Stimulated activated CD4-positive, alpha-beta T cell treated with anti-CD3 and anti-CD28 coated beads, Interleukin-12 subunit alpha, Interleukin-12 subunit beta, amount 100 ng/mL, for 24 hours (primary cell): Measurements from ENCODE around the gene MYH15.

Experiments used
- DNase-seq, 2 experiments: peaks; one replicate each; pipeline ENCODE4 v3.0.0-alpha.2; 2020; ENCODE audit warnings: low read depth in 2 of 2

The MYH15 gene

DNA sequence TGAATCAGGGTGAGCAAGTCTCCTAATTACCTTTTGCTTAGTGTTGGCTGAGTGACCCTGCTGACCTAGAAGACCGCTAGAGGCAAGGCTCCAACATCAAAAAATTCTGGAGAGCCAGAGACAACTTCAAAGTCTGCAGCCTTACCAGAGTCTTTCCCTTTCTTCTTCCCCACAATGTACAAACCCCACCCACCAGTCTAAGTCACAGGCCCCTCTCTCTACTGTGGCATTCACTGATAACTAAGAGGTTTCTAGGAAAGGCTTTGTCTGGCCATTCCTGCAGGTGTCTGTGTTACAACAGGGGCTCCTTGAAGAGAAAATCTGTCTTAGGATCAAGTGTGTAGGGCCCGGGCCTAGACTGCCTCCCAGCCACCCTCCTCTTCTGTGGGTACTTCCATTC lies 525 bp downstream of the MYH15 start:
- DNase-seq = no peak

DNA sequence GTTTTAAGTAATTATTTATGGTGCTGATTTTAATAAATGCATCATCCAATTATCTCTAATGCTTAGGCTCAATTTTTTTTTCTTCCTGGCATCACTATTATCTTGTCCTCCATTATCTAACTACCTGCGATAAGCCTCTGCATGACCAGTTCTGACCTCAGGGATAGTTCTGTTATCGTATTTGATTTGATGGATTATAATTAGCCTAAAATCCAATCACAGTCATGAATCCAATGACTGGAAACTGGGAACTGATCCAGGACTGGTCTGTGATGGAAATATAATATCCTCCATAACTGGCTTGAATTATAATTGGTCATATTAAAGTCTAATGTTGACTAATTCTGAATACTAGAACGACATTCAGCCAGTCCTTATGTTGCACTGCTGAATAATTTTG lies 1.1 kb downstream of the MYH15 start:
- DNase-seq = no peak

DNA sequence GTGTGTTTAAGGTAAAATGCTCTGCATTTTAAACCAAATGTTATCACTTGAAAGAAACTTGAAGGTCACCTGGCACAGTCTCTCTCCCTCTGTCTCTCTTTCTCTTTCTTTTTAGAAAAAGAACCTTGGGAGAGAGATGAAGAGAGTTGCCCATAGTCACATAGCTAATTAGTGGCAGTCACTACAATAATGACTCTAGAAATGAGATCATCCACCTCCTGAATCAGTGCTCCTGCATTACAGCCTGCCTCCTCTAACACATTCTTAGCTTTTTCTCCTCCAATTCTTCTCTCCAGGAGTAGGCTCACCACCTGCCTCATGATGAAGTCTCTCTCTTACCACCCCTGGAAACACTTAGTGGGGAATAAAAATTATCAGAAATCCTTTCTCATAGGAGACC lies 2.5 kb downstream of the MYH15 start:
- DNase-seq = no peak

DNA sequence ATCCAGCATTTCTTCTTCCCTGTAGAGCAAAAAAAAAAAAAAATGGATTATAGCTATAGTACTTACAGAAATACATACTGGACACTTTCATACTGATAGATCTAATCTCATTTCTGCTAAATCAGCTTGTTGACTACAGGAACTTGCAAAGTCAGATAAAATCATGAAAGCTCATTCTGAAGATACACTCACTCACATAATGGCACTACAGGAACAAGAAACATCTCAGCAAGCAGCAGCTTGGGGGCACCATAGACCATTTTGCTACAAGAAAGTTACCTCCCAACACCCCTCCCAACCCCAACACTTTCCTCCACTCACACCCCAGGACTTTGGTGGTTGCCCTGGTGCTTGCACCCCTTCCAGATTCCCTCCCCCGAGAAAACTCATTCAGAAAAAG lies 4.6 kb downstream of the MYH15 start:
- no peak for DNase-seq

DNA sequence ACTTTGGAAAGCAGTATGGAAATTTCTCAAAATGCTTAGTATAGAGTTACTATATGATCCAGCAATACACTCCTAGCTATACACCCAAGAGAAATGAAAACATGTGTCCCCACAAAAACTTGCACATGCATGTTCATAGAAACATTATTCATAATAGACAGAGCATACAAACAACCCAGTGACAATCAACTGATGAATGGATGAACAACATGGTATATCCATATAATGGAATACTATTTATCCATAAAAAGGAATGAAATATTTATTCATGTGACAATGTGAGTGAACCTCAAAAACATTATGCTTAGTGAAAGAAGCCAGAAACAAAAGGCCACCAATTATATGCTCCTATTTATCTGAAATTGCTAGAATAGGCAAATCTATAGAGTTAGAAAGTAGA lies 6.7 kb downstream of the MYH15 start:
- DNase-seq = no peak

DNA sequence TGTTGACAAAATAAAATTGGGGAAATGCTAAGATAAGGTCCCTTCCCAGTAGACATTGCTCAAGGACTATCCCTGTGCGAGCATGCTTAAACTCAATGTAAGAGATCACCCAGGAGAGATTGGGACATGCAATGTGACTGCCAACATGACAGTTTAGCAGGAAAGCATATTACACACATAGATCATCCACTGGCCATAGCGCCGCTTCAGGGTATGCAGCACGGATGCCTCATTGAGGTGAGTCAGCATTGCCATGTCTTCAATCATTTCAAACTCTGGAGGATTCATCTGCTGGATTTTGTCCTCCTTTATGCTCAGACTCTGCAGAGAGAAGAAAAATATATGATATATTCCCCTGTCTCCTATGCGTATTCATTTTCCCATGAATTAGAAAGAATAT lies 8.9 kb downstream of the MYH15 start:
- no peak for DNase-seq

DNA sequence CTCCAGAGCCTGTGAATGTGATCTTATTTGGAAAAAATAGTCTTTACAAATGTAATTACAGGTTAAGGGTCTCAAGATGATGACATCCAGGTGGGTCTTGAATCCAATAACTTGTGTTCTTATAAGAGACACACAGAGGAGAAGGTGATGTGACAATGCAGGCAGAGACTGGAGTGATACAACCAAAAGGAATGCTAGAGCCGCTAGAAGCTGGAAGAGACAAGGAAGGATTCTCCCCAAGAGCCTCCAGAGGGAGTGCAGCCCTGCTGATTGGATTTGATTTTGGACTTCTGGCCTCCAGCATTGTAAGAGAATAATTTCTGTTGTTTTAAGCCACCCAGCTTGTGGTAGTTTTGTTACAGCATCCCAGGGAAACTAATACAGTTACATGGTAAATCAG lies 9.7 kb downstream of the MYH15 start:
- no peak for DNase-seq

DNA sequence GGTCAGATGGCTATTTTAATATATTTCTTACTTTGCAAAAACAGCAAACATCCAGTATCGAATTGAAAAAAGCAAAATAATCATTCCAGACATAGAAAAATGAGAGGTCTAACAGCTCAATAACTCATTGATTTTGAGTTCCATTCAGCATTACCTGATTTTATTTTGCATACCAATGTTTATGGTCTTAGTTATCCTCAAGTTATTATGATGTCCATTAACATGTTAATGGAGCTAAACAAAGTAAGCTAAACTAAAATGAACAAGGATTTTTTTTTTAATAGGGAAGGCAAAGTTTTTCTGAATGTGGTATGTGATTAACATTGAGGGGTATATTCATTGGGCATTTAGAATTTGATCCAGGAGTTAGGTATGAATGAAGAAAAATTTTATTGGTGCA lies 13.1 kb downstream of the MYH15 start:
- DNase-seq = no peak

DNA sequence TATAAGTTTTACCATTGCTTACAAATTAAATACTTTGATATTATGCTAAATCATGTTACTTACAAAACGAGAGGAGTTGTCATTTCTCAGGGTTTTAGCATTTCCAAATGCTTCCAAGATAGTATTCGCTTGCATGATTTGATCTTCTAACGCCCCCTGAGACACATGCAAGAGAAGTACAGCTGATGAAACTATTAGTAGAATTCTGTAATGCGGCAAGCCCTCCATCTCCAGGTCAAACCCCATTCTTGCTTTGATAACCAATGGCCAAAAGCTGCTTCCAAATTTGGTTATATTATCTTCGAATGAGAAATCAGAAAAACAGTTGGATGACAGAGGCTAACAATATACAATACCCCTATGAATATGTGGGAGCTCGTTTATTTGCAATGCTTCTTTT lies 14.7 kb downstream of the MYH15 start:
- DNase-seq = no peak

DNA sequence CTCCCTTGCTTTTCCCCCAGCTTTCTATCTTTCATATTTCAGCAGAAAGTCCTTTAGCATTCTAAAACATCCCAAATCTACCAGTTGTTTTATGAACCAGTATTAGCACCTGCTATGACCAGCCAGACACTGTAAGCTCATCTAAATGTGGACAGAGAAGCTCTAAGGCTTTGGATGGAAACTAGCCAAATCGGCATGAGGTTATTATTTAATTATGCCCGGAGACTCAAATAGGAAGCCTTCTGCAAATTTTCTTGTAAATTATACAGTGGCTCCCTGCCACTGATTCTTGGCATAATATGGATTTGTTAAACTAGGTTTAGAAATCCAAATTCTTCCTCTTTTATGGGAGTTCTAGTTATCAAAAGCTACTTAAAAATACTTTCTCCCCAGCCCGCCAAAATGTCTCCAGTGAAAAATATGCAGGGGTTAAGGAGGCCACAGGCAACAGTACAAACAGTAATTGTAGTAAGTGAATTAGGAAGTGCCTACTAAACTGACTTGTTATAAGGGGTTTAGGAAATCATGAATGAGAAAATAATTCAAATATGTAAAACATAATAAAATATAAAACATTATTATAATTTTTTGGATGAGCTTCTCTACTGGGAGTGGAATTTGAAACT lies 15.4 kb downstream of the MYH15 start:
- no peak for DNase-seq

DNA sequence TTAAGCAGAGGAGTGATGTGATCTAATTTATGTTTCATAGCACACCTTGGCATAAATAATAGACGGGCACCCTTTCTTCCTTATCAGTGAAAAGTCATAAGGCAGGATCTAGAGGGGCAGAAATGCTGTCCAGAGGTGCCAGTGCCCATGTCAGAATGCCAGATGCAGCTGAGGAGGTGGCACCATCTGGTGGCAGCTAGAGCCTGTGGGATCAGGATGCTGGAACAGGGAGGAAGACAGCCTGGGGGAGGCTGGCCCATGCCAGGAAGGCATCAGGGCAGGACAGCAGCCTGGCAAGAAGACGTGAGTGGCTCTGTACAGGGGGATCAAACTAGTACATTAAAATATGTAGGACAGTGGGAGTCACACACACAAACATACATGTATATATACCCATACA lies 16.5 kb downstream of the MYH15 start:
- no peak for DNase-seq

DNA sequence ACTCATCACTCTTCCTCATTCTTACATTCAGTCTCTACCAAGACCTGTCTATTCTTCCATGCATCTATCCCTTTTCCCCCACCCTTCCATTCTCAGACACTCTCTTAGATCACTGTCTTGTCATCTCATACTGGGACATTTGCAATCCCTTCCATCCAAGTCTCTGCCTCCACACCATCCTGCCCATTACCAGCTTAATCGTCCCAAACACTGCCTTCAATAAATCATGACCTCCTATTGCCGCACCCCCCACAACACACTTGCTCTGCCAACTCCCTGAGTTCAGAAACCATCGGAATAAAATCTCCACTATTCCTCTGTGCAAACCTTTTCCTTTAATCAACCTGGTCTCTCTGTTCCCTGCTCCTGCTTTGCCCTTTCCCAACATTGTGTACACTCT lies 18.9 kb downstream of the MYH15 start:
- DNase-seq = no peak

DNA sequence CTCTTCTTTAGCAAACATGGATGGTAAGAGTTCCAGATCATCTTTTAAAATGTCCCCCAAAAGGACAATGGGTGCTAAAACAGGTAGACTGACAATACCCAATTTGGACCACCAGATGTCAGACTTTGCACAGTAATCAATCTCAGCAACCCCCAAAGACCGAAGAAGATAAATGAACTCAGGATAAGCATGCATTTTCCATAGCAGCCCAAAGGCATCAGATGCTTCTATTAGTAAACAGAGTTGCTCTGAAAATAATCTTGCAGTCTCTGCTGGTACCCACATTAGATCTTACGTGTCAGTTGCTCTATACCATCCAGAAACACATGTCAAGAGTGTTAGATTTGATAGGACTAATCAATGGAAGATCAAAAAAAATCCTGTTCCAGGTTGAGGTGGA lies 20.6 kb downstream of the MYH15 start:
- DNase-seq = peak in 1 of 2 experiments; percentile 8

DNA sequence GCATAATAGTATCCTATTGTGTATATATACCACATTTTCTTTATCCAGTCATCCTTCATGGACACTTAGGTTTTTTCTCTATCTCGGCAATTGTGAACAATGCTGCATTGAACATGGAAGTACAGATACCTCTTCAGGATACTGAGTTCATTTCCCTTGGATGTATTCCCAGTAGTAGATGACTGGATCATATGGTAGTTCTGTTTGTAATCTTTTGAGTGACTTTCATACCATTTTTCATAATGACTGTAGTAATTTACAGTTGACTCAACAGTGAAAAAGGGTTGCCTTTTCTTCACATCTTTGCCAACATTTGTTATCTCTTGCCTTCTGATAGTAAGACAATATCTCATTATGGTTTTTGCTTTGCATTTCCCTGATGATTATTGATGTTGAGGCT lies 21.8 kb downstream of the MYH15 start:
- DNase-seq = no peak

DNA sequence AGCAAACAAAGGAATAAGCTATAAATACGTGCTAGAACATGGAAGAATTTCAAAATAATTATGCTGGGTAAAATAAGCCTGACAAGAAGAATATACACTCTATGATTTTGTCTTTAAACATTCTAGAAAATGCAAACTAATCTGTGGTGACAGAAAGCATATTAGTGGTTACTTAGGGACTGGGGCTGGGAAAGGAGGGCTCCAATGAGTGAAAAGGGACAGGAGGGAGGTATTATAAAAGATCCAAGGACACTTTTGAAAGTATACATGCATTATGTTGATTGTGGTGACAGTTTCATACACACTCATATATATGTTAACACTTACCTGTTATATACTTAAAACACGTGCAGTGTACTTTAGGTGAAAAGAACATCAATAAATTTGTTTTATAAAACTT lies 23.0 kb downstream of the MYH15 start:
- no peak for DNase-seq

DNA sequence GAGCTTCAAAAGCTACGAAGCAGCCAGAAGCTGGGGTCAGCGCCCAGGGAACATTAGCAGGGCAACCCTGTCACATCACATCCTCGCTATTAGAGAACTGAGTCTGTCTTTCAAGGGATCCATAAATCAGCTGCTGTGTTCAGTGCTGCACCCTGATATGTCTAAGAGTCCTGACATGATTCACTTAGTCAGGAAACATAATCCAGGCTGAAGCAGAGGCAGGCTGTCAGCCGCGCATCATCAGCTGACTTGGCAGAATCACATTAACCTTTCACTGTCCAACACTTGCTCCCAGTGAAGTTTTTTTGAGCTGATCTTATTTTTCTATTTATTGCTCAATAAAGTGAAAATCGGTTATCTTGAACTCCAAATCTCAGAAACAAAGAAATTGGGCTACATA lies 23.5 kb downstream of the MYH15 start:
- DNase-seq = no peak

DNA sequence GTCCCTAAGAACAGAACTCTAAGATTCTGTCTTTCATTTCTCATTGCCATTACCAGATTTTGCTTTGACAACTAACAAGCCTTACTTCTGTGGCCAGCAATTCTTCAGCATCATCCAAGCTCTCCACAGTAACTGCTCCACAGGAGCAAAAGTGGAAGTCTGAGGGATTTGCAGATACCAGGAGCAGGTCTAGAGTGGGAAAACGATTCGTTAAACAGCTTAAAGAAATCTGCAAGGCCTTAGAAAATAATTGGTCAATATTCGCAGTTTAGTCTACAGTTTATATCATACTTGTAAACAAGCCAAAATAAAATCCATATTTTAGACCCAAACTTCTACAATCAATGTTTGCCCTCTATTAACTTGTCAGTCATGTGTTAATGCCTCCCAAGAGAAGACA lies 24.1 kb downstream of the MYH15 start:
- no peak for DNase-seq

DNA sequence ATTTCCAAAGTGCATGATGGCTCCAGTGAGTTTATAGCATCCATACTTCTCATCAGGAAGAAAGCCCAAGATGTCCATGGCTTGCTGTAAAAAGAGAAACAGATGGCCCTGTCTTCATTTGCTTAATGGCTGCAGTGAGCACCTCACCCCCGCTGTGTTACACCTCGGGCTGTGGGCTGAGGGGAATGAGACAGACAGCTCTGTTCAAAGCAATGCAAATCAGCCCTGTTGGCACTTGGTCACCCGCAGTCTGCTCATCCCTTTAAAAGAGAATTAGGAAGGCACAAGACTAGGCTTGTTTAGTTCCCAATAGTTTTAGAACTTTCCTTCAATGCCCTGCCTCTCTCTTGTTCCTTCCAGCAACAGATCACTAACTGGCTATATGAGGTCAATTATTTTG lies 25.2 kb downstream of the MYH15 start:
- DNase-seq = no peak

DNA sequence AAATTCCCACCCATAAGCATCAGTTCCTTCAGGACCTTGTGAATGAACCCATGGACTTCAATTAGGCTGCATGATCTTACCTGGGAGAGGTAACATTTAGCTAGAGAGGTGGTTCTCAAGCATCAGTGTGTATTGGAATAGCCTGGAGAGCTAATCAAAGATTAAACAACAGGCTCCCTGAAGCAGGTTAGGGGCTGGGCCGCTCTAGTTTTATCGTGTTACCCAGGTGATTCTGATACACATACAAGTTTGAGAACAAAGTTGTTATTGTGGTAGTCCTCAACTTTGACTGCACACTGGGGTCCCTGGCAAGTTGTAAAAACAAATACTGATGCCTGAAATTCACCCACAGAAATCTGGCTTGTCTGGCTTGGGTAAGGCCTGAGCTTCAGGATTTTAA lies 31.2 kb downstream of the MYH15 start:
- no peak for DNase-seq

DNA sequence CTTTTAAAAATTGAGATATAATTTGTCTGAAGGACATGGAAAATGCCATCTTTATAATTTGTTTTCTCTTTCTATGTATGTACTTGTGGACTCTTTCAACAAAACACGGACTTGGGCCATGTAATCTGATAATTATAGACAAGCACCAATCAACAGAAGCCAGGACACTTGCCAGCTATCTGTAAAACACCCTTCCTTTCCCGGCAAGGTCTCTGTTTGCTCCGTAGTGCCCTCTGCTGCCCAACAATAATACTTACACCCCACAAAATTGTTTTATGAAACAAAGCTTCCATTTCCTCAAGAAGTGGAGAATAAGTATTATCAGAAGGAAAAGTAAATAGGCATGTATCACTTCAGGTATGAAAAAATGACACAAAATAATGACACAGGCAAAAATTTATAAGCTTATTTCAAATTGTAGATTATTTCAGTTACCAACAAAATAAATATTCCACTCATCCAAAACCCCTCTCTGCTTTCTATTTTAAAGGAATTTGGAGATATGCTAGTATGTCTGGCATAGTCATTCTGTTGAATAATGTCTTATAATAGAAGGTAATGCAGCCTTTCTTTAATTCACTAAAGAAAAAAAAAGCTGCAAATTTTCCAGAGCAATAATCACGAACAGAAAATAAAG lies 32.8 kb downstream of the MYH15 start:
- peak; percentile 46 to 49 for DNase-seq

DNA sequence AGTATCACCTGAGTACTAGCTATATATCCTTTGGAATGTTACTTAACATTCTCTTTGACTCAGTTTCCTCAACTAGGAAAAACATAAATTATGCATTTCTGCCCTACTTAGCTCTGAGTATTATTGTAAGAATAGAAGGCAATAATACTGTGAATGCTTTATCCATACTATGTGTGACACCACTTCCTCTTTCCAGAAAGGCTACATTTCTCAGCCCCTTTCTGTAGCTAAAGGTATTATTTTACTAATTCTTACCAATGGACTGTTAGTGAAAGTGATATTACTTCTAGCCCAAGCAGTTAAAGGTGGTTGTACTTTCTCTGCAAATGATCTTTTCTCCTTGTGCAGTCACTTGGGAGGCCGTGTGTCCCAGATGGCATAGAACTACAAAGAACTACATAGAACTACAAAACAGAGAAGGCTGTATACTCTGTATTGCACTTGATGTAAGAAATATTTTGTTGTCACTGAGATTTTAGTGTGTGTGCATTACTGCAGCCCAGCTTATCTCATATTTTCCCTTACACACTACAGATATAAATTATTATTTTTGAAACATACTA lies 35.1 kb downstream of the MYH15 start:
- DNase-seq = no peak

DNA sequence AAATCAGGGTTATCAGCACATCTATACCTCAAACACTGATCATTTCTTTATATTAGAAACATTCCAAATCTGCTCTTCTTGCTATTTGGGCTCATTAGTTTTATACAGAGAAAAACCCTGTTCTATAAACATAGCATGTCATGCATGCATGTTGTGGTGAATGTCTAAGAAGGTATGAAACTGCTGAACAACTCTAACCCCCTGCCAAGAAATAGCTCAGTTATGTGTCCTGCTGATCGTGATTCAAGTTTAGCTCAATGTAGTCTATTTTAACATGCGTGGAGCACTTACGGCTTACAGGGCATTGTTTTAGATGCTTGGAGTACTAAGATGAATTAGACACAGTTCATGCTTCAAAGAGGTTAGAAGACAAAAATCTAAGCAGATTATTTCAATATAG lies 35.8 kb downstream of the MYH15 start:
- no peak for DNase-seq

DNA sequence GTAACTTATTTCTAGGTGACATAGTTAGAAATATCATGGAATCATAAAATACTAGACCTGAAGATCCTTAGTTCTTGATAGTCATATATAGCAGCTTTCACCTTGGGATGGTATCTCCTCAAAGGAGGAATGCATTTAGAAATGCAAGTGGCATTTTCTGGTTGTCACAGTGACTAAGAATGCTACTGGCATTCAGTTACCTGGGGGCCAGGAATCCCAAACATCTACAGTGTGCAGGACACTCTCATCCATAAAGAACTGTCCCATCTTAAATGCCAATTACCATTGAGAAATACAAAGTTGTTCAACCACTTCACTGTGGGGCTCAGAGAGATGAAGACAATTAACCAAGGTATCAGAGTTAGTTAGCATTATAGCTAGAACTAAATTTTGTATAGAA lies 36.7 kb downstream of the MYH15 start:
- no peak for DNase-seq
